Measurements from ENCODE around the gene OR14I1.

DNA sequence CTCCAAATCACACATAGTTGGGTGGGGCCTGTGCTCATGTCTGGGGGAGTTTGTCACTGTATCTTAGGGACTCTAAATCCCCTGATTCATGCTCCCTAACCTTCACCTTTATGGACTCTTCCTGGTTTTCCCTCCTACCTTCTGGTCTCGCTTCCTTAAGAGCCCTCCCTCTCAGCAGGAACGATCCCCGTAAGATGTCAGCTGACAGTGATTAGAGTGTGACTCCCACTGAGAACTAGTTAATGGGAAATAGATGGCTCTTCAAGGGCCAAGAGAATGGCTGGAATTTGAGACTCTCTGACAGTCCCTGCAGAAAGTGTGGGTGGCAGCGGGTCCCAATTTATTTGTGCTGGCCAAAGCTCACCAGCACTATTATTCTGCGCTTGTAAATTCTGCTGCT is 31.0 kb upstream of the OR14I1 start:
- TF ChIP-seq POLR2A (IDR thresholded peaks at IDR 0.05), result no peak
- TF ChIP-seq, protein P1, sequence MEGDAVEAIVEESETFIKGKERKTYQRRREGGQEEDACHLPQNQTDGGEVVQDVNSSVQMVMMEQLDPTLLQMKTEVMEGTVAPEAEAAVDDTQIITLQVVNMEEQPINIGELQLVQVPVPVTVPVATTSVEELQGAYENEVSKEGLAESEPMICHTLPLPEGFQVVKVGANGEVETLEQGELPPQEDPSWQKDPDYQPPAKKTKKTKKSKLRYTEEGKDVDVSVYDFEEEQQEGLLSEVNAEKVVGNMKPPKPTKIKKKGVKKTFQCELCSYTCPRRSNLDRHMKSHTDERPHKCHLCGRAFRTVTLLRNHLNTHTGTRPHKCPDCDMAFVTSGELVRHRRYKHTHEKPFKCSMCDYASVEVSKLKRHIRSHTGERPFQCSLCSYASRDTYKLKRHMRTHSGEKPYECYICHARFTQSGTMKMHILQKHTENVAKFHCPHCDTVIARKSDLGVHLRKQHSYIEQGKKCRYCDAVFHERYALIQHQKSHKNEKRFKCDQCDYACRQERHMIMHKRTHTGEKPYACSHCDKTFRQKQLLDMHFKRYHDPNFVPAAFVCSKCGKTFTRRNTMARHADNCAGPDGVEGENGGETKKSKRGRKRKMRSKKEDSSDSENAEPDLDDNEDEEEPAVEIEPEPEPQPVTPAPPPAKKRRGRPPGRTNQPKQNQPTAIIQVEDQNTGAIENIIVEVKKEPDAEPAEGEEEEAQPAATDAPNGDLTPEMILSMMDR (IDR thresholded peaks at IDR 0.05), result no peak
